ENCODE measurements around the gene NUP153. TPM values are rescaled to one million over a fixed set of nuclear protein-coding genes. Genes with fewer than 3 reads are reported as not detected.

Gene NUP153
- total RNA-seq, 1 experiment from 2014 or later: 104 TPM

DNA sequence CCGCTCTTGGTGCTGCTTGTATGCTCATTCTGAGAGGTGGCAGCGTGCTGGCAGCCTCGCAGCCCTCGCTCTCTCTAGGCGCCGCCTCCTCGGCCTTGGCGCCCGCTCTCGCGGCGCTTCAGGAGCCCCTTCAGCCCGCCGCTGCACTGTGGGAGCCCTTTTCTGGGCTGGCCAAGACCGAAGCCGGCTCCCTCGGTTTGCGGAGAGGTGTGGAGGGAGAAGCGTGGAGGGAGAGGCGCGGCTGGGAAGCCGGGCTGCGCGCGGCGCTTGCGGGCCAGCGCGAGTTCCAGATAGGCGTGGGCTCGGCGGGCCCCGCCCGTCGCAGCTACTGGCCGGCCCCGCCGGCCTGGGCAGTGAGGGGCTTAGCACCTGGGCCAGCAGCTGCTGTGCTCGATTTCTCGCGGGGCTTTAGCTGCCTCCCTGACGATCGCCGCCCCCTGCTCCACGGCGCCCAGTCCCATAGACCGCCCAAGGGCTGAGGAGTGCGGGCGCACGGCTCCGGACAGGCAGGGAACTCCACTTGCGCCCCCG is 126.1 kb downstream of the NUP153 start:
- H3K36me3 ChIP-seq (ENCODE audit: insufficient read depth, low read length, poor library complexity, severe bottlenecking): no peaks in the 10 kb centered on the region
- no peak overlapping the region for H3K27ac ChIP-seq (ENCODE audit: low read depth, low read length, poor library complexity, severe bottlenecking)
- H3K9me3 ChIP-seq (ENCODE audit: low read depth, low read length, poor library complexity, severe bottlenecking): peaks cover 6% of the 10 kb centered on the region
- intact Hi-C loops (cut with micrococcal nuclease; ENCODE audit: unreplicated experiment): loop anchor here (5.0 to 10.0 kb wide), 3 partner anchors 298 to 924 kb away; partner anchors contain the start of genes NHLRC1 and RBM24
- TF ChIP-seq, protein P1, sequence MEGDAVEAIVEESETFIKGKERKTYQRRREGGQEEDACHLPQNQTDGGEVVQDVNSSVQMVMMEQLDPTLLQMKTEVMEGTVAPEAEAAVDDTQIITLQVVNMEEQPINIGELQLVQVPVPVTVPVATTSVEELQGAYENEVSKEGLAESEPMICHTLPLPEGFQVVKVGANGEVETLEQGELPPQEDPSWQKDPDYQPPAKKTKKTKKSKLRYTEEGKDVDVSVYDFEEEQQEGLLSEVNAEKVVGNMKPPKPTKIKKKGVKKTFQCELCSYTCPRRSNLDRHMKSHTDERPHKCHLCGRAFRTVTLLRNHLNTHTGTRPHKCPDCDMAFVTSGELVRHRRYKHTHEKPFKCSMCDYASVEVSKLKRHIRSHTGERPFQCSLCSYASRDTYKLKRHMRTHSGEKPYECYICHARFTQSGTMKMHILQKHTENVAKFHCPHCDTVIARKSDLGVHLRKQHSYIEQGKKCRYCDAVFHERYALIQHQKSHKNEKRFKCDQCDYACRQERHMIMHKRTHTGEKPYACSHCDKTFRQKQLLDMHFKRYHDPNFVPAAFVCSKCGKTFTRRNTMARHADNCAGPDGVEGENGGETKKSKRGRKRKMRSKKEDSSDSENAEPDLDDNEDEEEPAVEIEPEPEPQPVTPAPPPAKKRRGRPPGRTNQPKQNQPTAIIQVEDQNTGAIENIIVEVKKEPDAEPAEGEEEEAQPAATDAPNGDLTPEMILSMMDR (conservative IDR thresholded peaks at IDR 0.05; ENCODE audit: low read depth, low read length): no peak
- TF ChIP-seq EZH2 (IDR thresholded peaks at IDR 0.05; ENCODE audit: borderline replicate concordance, low read depth, low read length, poor library complexity, severe bottlenecking): no peak
- no TSS peak for BruUV-seq (replicated peaks)
- CTCF ChIA-PET: interaction anchor here (0.6 kb wide), 1 partner anchor 79 kb away, joined by 3 read pairs; no protein-coding TSS in a partner anchor
- H3K27me3 ChIP-seq (replicated peaks; ENCODE audit: insufficient read depth, low read depth, low read length, poor library complexity): no peaks in the 10 kb centered on the region
- H3K4me1 ChIP-seq (ENCODE audit: insufficient read depth, low read length, poor library complexity, severe bottlenecking): no peaks in the 10 kb centered on the region
- H3K4me3 ChIP-seq (ENCODE audit: low read depth, low read length, poor library complexity, severe bottlenecking): peak overlapping the region; percentile 42
- POLR2A ChIA-PET (ENCODE audit: low non-redundant PET): no interaction called here
- DNase-seq (ENCODE audit: low spot score): peak; percentile 53

DNA sequence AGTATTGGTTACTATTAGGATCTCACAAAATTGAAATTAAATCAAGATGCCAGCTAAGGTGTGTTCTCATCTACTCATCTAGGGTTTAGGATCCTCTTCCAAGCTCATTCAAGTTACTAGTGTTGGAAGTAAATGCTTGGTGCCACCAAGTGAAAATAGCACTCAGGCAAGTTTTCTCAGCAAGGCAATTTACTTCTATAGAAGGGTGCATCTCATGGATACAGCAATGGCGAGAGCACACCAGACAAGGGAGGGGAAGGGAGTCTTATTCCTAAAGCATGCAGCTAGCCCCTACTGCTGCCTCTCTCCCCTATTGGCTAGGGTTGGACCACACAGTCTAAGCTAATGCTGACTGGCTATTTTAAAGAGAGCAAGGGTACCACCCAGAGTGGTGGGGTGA is 129.7 kb downstream of the NUP153 start:
- Histone ChIP-seq H3K27me3 (replicated peaks; ENCODE audit: insufficient read depth, low read depth, low read length, poor library complexity) (no peaks in the 10 kb centered on the region), H3K4me3 (ENCODE audit: low read depth, low read length, poor library complexity, severe bottlenecking) (no peak overlapping the region), H3K36me3 (ENCODE audit: insufficient read depth, low read length, poor library complexity, severe bottlenecking) (no peaks in the 10 kb centered on the region), H3K9me3 (ENCODE audit: low read depth, low read length, poor library complexity, severe bottlenecking) (peaks cover 6% of the 10 kb centered on the region), H3K4me1 (ENCODE audit: insufficient read depth, low read length, poor library complexity, severe bottlenecking) (no peaks in the 10 kb centered on the region), H3K27ac (ENCODE audit: low read depth, low read length, poor library complexity, severe bottlenecking) (no peak overlapping the region)
- BruUV-seq (replicated peaks): no TSS peak
- POLR2A ChIA-PET (ENCODE audit: low non-redundant PET): no interaction called here
- no peak for DNase-seq (ENCODE audit: low spot score)
- CTCF ChIA-PET: no interaction called here
- TF ChIP-seq EZH2 (IDR thresholded peaks at IDR 0.05; ENCODE audit: borderline replicate concordance, low read depth, low read length, poor library complexity, severe bottlenecking): no peak
- TF ChIP-seq, protein P1 (conservative IDR thresholded peaks at IDR 0.05; ENCODE audit: low read depth, low read length): no peak
- intact Hi-C loops (cut with micrococcal nuclease; ENCODE audit: unreplicated experiment): no loop called here

DNA sequence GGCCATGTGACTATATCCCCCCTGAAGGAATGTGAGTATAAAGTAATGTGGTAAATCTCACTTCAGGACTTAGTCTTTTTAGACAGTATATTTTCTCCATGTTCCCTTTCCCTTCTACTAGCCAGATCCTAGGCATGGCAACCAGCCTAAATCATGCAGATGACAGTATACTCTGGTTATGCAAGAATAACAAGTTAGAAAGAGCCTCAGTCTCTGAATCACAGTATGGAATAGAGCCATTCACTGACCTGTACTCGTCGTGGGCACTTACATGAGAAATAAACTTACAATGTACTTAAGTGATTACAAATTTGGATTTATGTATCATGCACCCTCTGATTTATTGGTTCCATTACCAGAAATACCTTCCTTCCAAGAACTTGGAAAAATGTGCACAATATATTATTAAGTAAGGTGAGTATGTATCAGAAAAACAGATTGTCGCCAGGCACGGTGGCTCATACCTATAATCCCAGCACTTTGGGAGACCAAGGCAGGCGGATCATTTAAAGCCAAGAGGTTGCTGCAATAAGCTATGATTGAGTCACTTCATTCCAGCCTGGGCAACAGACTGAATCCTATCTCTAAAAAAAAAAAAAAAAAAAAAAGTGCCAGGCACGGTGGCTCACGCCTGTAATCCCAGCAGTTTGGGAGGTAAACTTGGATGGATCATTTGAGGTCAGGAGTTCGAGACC is 131.7 kb downstream of the NUP153 start:
- no peak for DNase-seq (ENCODE audit: low spot score)
- H3K27me3 ChIP-seq (replicated peaks; ENCODE audit: insufficient read depth, low read depth, low read length, poor library complexity): no peaks in the 10 kb centered on the region
- H3K9me3 ChIP-seq (ENCODE audit: low read depth, low read length, poor library complexity, severe bottlenecking): peaks cover 6% of the 10 kb centered on the region
- H3K36me3 ChIP-seq (ENCODE audit: insufficient read depth, low read length, poor library complexity, severe bottlenecking): no peaks in the 10 kb centered on the region
- ChIA-PET CTCF (interaction anchor here (0.6 kb wide), 1 partner anchor 1996 kb away, joined by 3 read pairs; no protein-coding TSS in a partner anchor), POLR2A (ENCODE audit: low non-redundant PET) (interaction anchor here (0.5 to 0.6 kb wide), 2 partner anchors 37 to 250 kb away, joined by 3 read pairs; no protein-coding TSS in a partner anchor)
- H3K27ac ChIP-seq (ENCODE audit: low read depth, low read length, poor library complexity, severe bottlenecking): no peak overlapping the region
- no TSS peak for BruUV-seq (replicated peaks)
- intact Hi-C loops (cut with micrococcal nuclease; ENCODE audit: unreplicated experiment): no loop called here
- H3K4me3 ChIP-seq (ENCODE audit: low read depth, low read length, poor library complexity, severe bottlenecking): no peak overlapping the region
- H3K4me1 ChIP-seq (ENCODE audit: insufficient read depth, low read length, poor library complexity, severe bottlenecking): no peaks in the 10 kb centered on the region
- TF ChIP-seq, protein P1 (conservative IDR thresholded peaks at IDR 0.05; ENCODE audit: low read depth, low read length): no peak
- no peak for TF ChIP-seq EZH2 (IDR thresholded peaks at IDR 0.05; ENCODE audit: borderline replicate concordance, low read depth, low read length, poor library complexity, severe bottlenecking)

Measured in A673 (cell line).